Measurements from ENCODE around the gene LGI4.

LGI4 gene

DNA sequence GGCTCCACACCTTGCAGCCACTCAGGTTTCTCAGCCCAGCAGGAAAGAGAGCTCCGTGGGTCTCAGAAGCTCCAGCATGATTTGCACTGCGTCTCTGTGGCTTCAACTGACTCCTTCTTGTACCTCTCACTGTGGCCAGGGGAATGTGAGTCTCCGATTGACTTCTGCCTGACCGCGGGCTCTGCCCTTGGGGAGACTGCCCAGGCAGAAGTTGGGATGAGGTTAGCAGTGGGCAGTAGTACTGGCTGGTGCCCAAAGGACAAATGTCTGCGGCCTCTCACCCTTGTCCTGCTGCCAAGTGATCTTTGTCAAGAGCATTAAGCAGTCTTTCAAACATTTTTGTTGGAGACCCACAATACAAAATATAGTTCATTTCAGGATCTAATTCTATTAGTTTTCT lies 53.7 kb downstream of the LGI4 start:
- peaks cover 63% of the 10 kb centered on the region for H3K27me3 ChIP-seq (replicated peaks; ENCODE audit: insufficient read depth, low read length)
- no peaks in the 10 kb centered on the region for H3K36me3 ChIP-seq (replicated peaks; ENCODE audit: insufficient read depth, low read length)
- no peak overlapping the region for H3K9ac ChIP-seq (ENCODE audit: low read length)
- H3K4me2 ChIP-seq (ENCODE audit: low read depth, low read length) = no peak overlapping the region
- no peaks in the 10 kb centered on the region for H3K4me1 ChIP-seq (ENCODE audit: low read length)
- no peaks in the 10 kb centered on the region for H3K79me2 ChIP-seq (ENCODE audit: low read length)
- DNase-seq = no peak
- no peak overlapping the region for H2AFZ ChIP-seq (ENCODE audit: low read length)
- no peaks in the 10 kb centered on the region for H3K9me2 ChIP-seq (replicated peaks; ENCODE audit: insufficient read depth, low read length)
- TF ChIP-seq EZH2phosphoT487 (IDR thresholded peaks at IDR 0.05; ENCODE audit: low read length) (no peak), EZH2 (optimal IDR thresholded peaks at IDR 0.05; ENCODE audit: low read depth, low read length) (no peak)
- TF ChIP-seq, protein P1, sequence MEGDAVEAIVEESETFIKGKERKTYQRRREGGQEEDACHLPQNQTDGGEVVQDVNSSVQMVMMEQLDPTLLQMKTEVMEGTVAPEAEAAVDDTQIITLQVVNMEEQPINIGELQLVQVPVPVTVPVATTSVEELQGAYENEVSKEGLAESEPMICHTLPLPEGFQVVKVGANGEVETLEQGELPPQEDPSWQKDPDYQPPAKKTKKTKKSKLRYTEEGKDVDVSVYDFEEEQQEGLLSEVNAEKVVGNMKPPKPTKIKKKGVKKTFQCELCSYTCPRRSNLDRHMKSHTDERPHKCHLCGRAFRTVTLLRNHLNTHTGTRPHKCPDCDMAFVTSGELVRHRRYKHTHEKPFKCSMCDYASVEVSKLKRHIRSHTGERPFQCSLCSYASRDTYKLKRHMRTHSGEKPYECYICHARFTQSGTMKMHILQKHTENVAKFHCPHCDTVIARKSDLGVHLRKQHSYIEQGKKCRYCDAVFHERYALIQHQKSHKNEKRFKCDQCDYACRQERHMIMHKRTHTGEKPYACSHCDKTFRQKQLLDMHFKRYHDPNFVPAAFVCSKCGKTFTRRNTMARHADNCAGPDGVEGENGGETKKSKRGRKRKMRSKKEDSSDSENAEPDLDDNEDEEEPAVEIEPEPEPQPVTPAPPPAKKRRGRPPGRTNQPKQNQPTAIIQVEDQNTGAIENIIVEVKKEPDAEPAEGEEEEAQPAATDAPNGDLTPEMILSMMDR (IDR thresholded peaks at IDR 0.05; ENCODE audit: low read length) = no peak
- H3F3A ChIP-seq (ENCODE audit: insufficient read depth, low read length) = no peaks in the 10 kb centered on the region
- no peak overlapping the region for H3K27ac ChIP-seq (ENCODE audit: low read length)
- H4K20me1 ChIP-seq (ENCODE audit: insufficient read depth, low read length) = no peaks in the 10 kb centered on the region
- H3K9me3 ChIP-seq (replicated peaks; ENCODE audit: insufficient read depth, low read length) = no peaks in the 10 kb centered on the region
- H3K4me3 ChIP-seq (ENCODE audit: low read length) = no peak overlapping the region

DNA sequence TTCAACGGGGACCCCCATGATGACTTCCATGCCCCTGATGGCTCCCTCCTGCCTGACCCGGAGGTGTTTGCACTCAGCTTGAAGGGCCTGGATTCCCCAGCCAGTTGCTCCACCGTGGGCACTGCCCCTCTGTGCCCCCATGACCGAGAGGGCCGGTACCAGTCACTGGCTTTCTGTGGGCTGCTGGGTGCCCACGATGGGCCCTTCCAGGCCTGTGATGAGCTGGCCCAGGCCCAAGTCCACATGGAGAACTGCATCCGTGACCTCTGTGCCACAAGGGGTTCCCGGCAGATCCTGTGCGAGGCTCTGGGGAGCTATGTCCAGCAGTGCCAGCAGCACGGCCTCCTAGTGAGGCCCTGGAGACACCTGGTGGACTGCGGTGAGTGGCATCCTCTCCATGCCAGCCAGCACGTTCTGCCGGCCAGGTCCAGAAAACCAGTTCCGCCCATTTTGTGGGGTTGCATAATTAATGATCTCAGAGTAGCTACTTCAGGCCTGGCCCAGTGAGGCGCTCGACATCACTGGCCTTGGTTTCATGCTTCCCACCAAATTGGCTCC lies 54.2 kb downstream of the LGI4 start:
- no peaks in the 10 kb centered on the region for H4K20me1 ChIP-seq (ENCODE audit: insufficient read depth, low read length)
- DNase-seq = no peak
- no peak overlapping the region for H3K4me3 ChIP-seq (ENCODE audit: low read length)
- no peaks in the 10 kb centered on the region for H3K36me3 ChIP-seq (replicated peaks; ENCODE audit: insufficient read depth, low read length)
- TF ChIP-seq EZH2phosphoT487 (IDR thresholded peaks at IDR 0.05; ENCODE audit: low read length) (no peak), EZH2 (optimal IDR thresholded peaks at IDR 0.05; ENCODE audit: low read depth, low read length) (no peak)
- TF ChIP-seq, protein P1 (IDR thresholded peaks at IDR 0.05; ENCODE audit: low read length) = no peak
- no peak overlapping the region for H3K9ac ChIP-seq (ENCODE audit: low read length)
- no peaks in the 10 kb centered on the region for H3F3A ChIP-seq (ENCODE audit: insufficient read depth, low read length)
- no peaks in the 10 kb centered on the region for H3K79me2 ChIP-seq (ENCODE audit: low read length)
- no peak overlapping the region for H3K4me2 ChIP-seq (ENCODE audit: low read depth, low read length)
- H3K27me3 ChIP-seq (replicated peaks; ENCODE audit: insufficient read depth, low read length) = peaks cover 66% of the 10 kb centered on the region
- H2AFZ ChIP-seq (ENCODE audit: low read length) = no peak overlapping the region
- H3K9me3 ChIP-seq (replicated peaks; ENCODE audit: insufficient read depth, low read length) = no peaks in the 10 kb centered on the region
- H3K9me2 ChIP-seq (replicated peaks; ENCODE audit: insufficient read depth, low read length) = no peaks in the 10 kb centered on the region
- no peaks in the 10 kb centered on the region for H3K4me1 ChIP-seq (ENCODE audit: low read length)
- H3K27ac ChIP-seq (ENCODE audit: low read length) = no peak overlapping the region

DNA sequence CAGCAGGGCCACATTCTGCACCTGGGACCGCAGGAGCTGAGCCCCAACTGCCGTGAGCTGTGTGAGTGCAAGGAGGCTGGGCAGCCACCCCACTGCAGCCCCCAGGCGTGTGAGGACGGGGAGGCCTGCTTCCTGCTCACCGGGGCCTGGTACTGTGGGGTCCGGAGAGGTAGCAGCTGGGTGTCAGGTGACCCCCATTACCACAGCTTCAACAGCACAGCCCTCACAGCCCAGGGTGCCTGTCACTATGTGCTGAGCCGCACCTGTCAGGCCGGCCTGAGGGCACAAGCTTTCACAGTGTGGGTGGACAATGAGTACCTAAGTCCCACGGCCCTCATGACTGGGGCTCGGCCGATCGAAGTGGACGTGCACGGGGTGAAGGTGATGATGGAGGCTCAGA lies 55.0 kb downstream of the LGI4 start:
- TF ChIP-seq EZH2 (optimal IDR thresholded peaks at IDR 0.05; ENCODE audit: low read depth, low read length) (no peak), EZH2phosphoT487 (IDR thresholded peaks at IDR 0.05; ENCODE audit: low read length) (no peak)
- TF ChIP-seq, protein P1 (IDR thresholded peaks at IDR 0.05; ENCODE audit: low read length) = no peak
- Histone ChIP-seq H3K27me3 (replicated peaks; ENCODE audit: insufficient read depth, low read length) (peaks cover 74% of the 10 kb centered on the region), H3K79me2 (ENCODE audit: low read length) (no peaks in the 10 kb centered on the region), H2AFZ (ENCODE audit: low read length) (no peak overlapping the region), H3K4me3 (ENCODE audit: low read length) (no peak overlapping the region), H3K4me2 (ENCODE audit: low read depth, low read length) (no peak overlapping the region), H3F3A (ENCODE audit: insufficient read depth, low read length) (no peaks in the 10 kb centered on the region), H4K20me1 (ENCODE audit: insufficient read depth, low read length) (no peaks in the 10 kb centered on the region), H3K9me3 (replicated peaks; ENCODE audit: insufficient read depth, low read length) (no peaks in the 10 kb centered on the region), H3K36me3 (replicated peaks; ENCODE audit: insufficient read depth, low read length) (no peaks in the 10 kb centered on the region), H3K9me2 (replicated peaks; ENCODE audit: insufficient read depth, low read length) (no peaks in the 10 kb centered on the region), H3K4me1 (ENCODE audit: low read length) (no peaks in the 10 kb centered on the region), H3K9ac (ENCODE audit: low read length) (no peak overlapping the region), H3K27ac (ENCODE audit: low read length) (no peak overlapping the region)
- DNase-seq = no peak
